GM12872 (cell line): ENCODE measurements around the gene OR1L8.

ENCODE experiments used
- CTCF ChIP-seq: IDR thresholded peaks from 3 replicates; pipeline ENCODE4 v1.5.1; 2011; ENCODE audit warnings: low read depth, mild to moderate bottlenecking, low read length, moderate library complexity; ENCODE audit not compliant: insufficient read depth

OR1L8 gene

GRCh38 chr9:122518226-122518625, 65.0 kb downstream of the OR1L8 start:
- TF ChIP-seq CTCF, result no peak
